ENCODE results near the gene ATG4C.

The ATG4C gene

GRCh38 chr1:62906428-62906886, 122.5 kb downstream of the ATG4C start:
- no peak for DNase-seq

GRCh38 chr1:62908168-62908695, 124.3 kb downstream of the ATG4C start:
- no peak for DNase-seq

- DNase-seq = no peak
Measured at GRCh38 chr1:62912028-62912638, 128.2 kb downstream of the ATG4C start.
